ENCODE data around the gene PRDM16. TPM values are rescaled to one million over a fixed set of nuclear protein-coding genes. Genes with fewer than 3 reads are reported as not detected.

Gene PRDM16
- total RNA-seq, 1 experiment from 2014 or later = 0.17 TPM

DNA sequence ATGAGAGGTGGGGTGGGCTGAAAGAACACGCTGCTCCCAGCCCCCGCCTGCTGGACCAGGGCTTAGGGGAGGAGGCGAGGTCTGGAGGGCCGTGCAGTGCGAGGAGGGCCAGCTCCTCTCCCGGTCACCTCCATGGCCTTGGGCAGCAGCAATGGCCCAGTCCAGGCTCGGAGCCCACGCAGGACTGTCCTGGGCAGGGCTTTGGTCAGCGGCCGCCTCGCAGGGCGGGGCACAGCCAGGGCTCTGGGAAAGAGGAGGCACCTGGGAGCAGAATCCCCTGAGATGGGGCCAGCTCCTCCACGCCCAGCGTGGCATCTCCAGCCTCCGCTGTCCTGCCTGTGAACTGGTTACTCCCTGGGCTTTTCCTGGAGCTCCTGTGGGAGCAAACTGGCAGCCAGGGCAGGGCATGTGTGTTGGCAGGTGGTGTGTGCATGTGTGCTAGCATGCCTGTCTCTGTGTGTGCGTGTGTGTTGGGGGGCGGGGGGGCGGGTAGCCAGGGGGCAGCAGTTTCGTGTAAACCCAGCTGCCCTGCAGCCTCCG, 412.9 kb downstream of the PRDM16 start:
- H3K56ac ChIP-seq (ENCODE audit: insufficient read length, low read depth, low read length) = no peak overlapping the region
- H3K79me1 ChIP-seq (ENCODE audit: insufficient read depth, low read depth, low read length, poor library complexity, severe bottlenecking) = no peaks in the 10 kb centered on the region
- no peak overlapping the region for H4K8ac ChIP-seq (replicated peaks; ENCODE audit: insufficient read length, low read depth, low read length)
- no peak overlapping the region for H3K18ac ChIP-seq (ENCODE audit: insufficient read length, low read depth, low read length)
- peaks cover 2 to 26% of the 10 kb centered on the region in 2 experiments; a peak in 3 of 5 replicates for H3K9me3 Mint-ChIP-seq
- no peak overlapping the region for H3K23ac ChIP-seq (ENCODE audit: insufficient read length, low read depth, low read length)
- no peak overlapping the region for H2BK5ac ChIP-seq (ENCODE audit: insufficient read length, low read length)
- no peak for TF ChIP-seq CTCF (conservative IDR thresholded peaks at IDR 0.05)
- H3K27ac Mint-ChIP-seq = 0 out of 7 replicates have a peak overlapping the region, but pooled peaks of 1 of the 3 experiments have one; percentile 39
- H4K91ac ChIP-seq (ENCODE audit: insufficient read length, low read depth, low read length) = no peak overlapping the region
- no peak overlapping the region for H3K27ac ChIP-seq (ENCODE audit: insufficient read length, low read depth, low read length)
- no peak overlapping the region for H3K14ac ChIP-seq (ENCODE audit: insufficient read depth, low read length)
- DNase-seq = no peak
- no peak overlapping the region for H2AFZ ChIP-seq (ENCODE audit: low read length)
- no peak overlapping the region for H3K4ac ChIP-seq (ENCODE audit: low read depth, low read length)
- H4K5ac ChIP-seq (ENCODE audit: insufficient read length, low read depth, low read length) = no peak overlapping the region
- no peaks in the 10 kb centered on the region for H3K9me3 ChIP-seq (ENCODE audit: control insufficient read depth, low read depth, low read length)
- no peak overlapping the region for H2BK12ac ChIP-seq (ENCODE audit: insufficient read length, low read depth, low read length)
- H3K36me3 Mint-ChIP-seq (ENCODE audit: insufficient read depth in 1 of 3, low read depth in 3 of 3) = peaks cover 0 to 19% (median 9%) of the 10 kb centered on the region in 3 experiments; a peak in 4 of 7 replicates
- no peak overlapping the region for H2BK20ac ChIP-seq (ENCODE audit: low read depth, low read length, poor library complexity, severe bottlenecking)
- no peaks in the 10 kb centered on the region for H3K23me2 ChIP-seq (ENCODE audit: insufficient read length, low read depth, low read length, poor library complexity, severe bottlenecking)
- no peaks in the 10 kb centered on the region for H4K20me1 ChIP-seq (ENCODE audit: control insufficient read depth, insufficient read depth, insufficient read length)
- peaks cover 2 to 3% of the 10 kb centered on the region in 2 experiments; a peak in 3 of 4 replicates for H3K4me1 Mint-ChIP-seq
- no peak overlapping the region for H2BK15ac ChIP-seq (ENCODE audit: low read depth, low read length)
- no CpG with 5 or more reads among the region's 20 CpGs for WGBS (ENCODE audit: extremely low coverage, insufficient read length, low lambda C conversion rate)
- H3K4me2 ChIP-seq (ENCODE audit: insufficient read depth, insufficient read length, low read length) = no peak overlapping the region
- no peaks in the 10 kb centered on the region for H3K79me2 ChIP-seq (ENCODE audit: insufficient read depth, low read length)
- H3K4me1 ChIP-seq (ENCODE audit: insufficient read depth, low read length) = no peaks in the 10 kb centered on the region
- no peaks in the 10 kb centered on the region for H3K27me3 ChIP-seq (ENCODE audit: insufficient read depth, low read length)
- H2BK120ac ChIP-seq (ENCODE audit: low read depth, low read length, poor library complexity, severe bottlenecking) = no peak overlapping the region
- H2AK5ac ChIP-seq (ENCODE audit: insufficient read length, low read length) = no peak overlapping the region
- H3K27me3 Mint-ChIP-seq (ENCODE audit: low read depth) = peaks cover 4% of the 10 kb centered on the region
- H3K4me3 Mint-ChIP-seq = no peak overlapping the region
- H3K9ac ChIP-seq (ENCODE audit: extremely low read depth, insufficient read length, low read length) = no peak overlapping the region
- no peak overlapping the region for H3T11ph ChIP-seq (ENCODE audit: low read length)

Data from H9 (cell line).